Hematopoietic multipotent progenitor cell (in vitro differentiated cells): ENCODE measurements around the gene SDHA. TPM values are rescaled to one million over a fixed set of nuclear protein-coding genes. Genes with fewer than 3 reads are reported as not detected.

Experiments
- DNase-seq, 3 donors: peaks; one replicate each; pipeline ENCODE4 v3.0.0-alpha.2; 2011 to 2015; ENCODE audit warnings: low read depth in 2 of 3, low spot score in 2 of 3
- total RNA-seq: library from RNA; depleted of rRNA; stranded (reverse); fragments of >200 nt; gene quantifications from one replicate; pipeline ENCODE4 v1.2.3, GENCODE V29; 2012

Gene SDHA
- 223 TPM for total RNA-seq

DNA sequence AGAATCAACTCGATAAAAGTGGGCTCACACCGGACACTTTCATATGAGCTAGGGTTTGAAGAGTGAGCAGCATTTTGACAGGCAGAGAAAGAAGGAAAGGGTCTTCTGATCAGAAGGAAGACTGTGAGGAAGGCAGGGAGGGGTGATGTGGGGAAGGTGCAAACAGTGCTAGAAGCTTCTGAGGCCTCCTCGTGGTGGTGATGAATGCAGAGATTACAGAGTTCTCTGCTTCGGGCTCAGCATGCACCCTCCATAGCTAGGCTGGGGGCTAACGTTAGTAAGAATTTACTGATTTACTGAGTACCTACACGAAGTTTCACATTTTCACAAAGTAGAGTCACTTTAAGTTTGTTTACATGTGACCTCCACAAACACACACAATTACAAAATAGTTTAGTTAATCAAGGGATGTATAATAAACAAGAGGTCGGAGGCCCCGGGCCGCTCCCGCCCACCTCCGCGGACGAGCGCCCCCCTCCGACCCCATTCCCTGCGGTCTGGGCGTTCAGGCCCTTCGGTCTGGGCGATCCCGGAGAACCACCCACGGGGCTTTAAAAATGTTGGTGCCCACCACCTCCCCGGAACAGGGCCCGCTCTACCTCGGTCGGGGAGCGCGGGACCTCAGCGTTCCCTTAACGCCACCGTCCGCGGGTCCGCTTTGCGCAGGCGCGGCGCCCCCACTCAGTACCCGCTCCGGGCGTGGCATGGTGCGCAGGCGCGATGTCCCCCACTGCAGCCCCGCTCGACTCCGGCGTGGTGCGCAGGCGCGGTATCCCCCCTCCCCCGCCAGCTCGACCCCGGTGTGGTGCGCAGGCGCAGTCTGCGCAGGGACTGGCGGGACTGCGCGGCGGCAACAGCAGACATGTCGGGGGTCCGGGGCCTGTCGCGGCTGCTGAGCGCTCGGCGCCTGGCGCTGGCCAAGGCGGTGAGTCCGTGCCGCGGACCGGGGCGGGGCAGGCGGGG is at the start of gene SDHA, which contains the start of gene CCDC127:
SDHA (plus strand) TSS at position 827 of the 963 bp plus-strand sequence; CDS start at position 863, 36 bp downstream.
CCDC127 (minus strand) TSS at position 660 of the 963 bp plus-strand sequence. CDS start 1,304 bp downstream, outside the sequence.
- peak; percentile 95 to 99 (median 97) for DNase-seq

- DNase-seq = no peak
Observed at GRCh38 chr5:169071-169727, 48.9 kb upstream of the SDHA start.

- DNase-seq = no peak
Observed at GRCh38 chr5:169728-170094, 48.4 kb upstream of the SDHA start.

GRCh38 chr5:170971-171800 is 46.9 kb upstream of the SDHA start:
- DNase-seq = no peak

- no peak for DNase-seq
Observed at GRCh38 chr5:171801-172331, 46.3 kb upstream of the SDHA start.

GRCh38 chr5:172421-172820 is 45.7 kb upstream of the SDHA start:
- no peak for DNase-seq

DNA sequence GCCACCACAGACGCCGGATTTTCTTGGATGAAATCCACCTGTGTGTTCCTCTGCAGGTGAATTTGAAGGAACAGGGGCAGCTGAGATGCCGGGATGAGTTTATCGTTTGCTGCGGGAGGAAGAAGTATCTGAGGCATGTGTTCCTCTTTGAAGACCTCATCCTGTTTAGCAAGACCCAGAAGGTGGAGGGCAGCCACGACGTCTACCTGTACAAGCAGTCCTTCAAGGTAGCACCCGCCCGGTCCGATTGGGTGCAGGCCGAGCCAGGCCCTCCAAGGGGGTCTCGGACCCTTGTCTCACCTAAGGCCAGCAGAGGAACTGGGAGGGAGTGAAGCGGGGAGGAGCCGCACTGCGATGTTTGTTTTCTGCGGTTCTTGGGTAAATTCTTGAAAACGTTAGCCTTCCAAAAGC is 45.3 kb upstream of the SDHA start:
- DNase-seq = no peak

GRCh38 chr5:173392-174290 is 44.5 kb upstream of the SDHA start:
- DNase-seq = no peak

DNA sequence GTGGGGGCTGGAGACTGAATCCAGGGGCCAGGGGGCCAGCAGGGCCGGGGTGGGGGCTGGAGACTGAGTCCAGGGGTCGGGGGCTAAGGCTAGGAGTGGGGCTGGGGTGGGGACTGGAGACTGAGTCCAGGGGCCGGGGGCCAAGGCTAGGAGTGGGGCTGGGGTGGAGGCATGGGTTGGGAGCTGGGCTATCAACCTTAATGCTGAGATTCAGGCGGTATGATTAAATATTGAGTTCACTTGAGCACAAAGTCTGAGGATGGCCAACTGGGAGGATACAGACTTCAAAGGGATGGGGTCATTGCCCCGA is 43.9 kb upstream of the SDHA start:
- DNase-seq = no peak

DNA sequence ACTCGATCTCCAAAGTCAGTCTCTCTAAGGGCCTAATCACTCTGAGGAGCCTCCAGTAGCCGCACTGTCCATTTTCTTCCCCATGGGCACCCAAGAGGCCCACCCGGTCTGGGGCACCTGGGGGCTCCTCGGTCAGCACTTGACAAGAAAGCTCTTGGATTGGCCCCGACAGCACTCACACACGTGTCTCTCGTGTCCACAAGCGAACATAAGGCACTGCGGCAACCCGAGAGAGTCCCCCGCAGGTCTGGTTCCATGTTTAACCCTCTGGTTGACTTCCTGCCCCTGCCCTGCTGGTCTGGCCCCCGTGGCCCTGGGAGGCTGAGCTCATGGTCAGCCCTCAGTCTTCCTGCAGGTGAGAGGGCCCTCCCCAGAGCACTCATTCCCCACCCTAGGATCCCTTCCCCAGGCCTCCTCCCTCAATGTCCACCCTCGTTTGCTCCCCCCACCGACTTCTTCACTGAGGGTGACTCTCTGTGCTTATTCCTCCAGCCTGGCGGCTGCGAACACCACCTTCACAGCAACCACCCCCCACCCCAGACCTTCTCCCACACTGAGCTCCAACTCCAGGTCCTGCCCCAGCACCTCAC is 43.1 kb upstream of the SDHA start:
- DNase-seq = no peak

GRCh38 chr5:176296-176823 is 41.8 kb upstream of the SDHA start:
- DNase-seq = no peak

- DNase-seq = no peak
Observed at GRCh38 chr5:178110-178509, 40.0 kb upstream of the SDHA start.

DNA sequence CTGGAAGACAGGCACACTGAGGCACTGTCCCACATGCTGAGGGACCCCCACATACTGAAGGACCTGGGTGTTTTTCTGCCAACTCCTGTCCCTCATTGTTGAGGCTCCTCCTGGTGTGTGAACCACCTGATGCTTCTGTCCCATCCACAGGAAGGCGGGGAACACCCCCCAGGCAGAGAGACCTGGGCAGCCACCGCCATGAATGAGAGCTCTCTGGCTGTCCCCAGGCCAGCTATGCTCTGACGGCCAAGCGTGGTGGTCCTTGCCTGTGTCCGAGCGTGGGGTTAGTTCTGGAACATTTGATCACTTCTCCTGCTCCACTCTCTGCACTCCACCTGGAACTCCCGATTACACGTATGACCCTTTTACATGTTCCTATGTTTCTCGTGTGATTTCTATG is 38.7 kb upstream of the SDHA start:
- DNase-seq = no peak

- no peak for DNase-seq
Observed at GRCh38 chr5:180286-180918, 37.7 kb upstream of the SDHA start.

- DNase-seq = no peak
Observed at GRCh38 chr5:181160-181559, 37.0 kb upstream of the SDHA start.

- DNase-seq = no peak
Observed at GRCh38 chr5:181566-181965, 36.6 kb upstream of the SDHA start.

DNA sequence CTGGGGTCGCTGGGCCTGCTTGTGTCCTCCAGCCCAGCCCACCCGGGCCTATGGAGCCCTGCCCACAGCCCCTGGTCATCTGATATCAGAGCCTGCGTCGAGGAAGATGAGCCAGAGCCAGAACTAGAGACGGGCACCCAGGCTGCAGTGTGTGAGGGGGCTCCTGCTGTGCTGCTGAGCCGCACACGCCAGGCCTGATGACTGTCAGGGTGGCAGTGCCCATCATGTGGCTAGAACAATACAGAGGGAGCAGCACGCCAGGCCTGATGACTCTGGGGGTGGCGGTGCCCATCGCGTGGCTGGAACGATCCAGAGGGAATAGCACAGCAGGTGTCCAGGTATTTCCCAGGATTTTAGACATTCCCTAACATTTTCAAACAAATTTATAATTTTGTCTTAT is 36.0 kb upstream of the SDHA start:
- DNase-seq = no peak

DNA sequence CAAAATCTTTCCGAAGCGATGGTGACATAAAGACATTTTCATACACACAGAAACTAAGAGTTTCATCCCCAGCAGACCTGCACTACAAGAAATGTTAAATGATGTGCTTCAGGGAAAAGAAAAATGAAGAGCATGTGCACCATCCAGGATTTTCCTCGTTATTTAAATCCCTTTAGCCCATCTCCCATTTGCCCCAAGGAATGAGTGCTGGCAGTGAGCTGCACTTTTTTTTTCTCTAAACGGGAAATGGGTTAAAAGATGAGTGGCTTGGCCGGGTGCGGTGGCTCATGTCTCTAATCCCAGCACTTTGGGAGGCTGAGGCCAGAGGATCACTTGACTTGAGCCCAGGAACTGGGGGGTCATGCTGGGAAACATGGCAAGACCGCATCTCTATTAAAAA is 33.6 kb upstream of the SDHA start:
- no peak for DNase-seq
